ENCODE results near the gene RAPGEF4. TPM values are rescaled to one million over a fixed set of nuclear protein-coding genes. Genes with fewer than 3 reads are reported as not detected.

RAPGEF4 gene
- total and polyA plus RNA-seq, 2 of the 13 experiments (the other 11 are each of a cell fraction or from before 2014, with no cell fraction given) = 0.78 to 0.91 TPM

DNA sequence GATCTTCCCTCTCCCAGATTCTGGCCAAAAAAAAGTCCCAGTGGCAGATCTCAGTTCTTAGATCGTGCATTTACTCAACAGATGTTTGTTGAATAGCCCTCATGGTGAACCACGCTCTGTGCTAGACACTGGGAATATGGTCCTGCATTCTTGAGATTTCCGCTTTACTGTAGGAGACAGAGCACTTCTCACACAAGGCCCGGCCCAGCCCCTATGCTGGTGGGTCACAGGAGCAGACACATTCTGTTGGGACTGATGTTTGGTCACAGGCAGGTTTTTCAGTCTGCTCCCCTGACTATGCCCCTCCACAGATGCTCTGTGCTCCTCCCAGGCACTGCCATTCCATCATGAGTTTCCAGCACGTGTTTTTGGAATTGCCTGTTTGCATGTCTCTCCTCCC, 110.9 kb downstream of the RAPGEF4 start:
- Histone ChIP-seq H3K36me3 (replicated peaks in 1 of 2; ENCODE audit: control insufficient read depth in 1 of 2, insufficient read depth in 2 of 2, low read length in 2 of 2) (no peaks in the 10 kb centered on the region), H3K27ac (ENCODE audit: extremely low read length, insufficient read depth, low read length) (no peak overlapping the region), H3K9ac (ENCODE audit: insufficient read depth, low read depth, low read length) (no peak overlapping the region), H3K4me1 (ENCODE audit: insufficient read depth, low read length) (no peaks in the 10 kb centered on the region; the same call in 1 of the 2 replicates), H3K4me2 (ENCODE audit: low read depth, low read length) (no peak overlapping the region), H3K27me3 (ENCODE audit: control insufficient read depth in 1 of 2, insufficient read depth in 2 of 2, low read length in 2 of 2) (peaks cover 0 to 9% of the 10 kb centered on the region in 2 experiments; a peak in 2 of 5 replicates), H4K20me1 (ENCODE audit: insufficient read depth, low read length) (no peaks in the 10 kb centered on the region), H2AFZ (ENCODE audit: low read length) (no peak overlapping the region), H3K79me2 (ENCODE audit: insufficient read depth, low read length) (no peaks in the 10 kb centered on the region), H3K9me3 (ENCODE audit: low read length) (no peaks in the 10 kb centered on the region), H3K4me3 (replicated peaks in 1 of 3; ENCODE audit: insufficient read depth in 1 of 3, low read depth in 2 of 3, low read length in 3 of 3) (no peak overlapping the region)
- WGBS (ENCODE audit: low lambda C conversion rate) = 14% methylated on average over 5 of the region's 5 CpGs
- intact Hi-C loops (cut with micrococcal nuclease; ENCODE audit: unreplicated experiment) = no loop called here
- BruUV-seq (replicated peaks) = no TSS peak
- POLR2A ChIA-PET = no interaction called here
- DNase-seq (ENCODE audit: low spot score) (no peak), FAIRE-seq (no peak), ATAC-seq (no peak)
- in situ Hi-C loops (cut with HindIII; ENCODE audit: extremely low pct_ligation_motif_present, low pct_unique_long_range_greater_than_20kb) = no loop called here
- TF ChIP-seq, protein P1, sequence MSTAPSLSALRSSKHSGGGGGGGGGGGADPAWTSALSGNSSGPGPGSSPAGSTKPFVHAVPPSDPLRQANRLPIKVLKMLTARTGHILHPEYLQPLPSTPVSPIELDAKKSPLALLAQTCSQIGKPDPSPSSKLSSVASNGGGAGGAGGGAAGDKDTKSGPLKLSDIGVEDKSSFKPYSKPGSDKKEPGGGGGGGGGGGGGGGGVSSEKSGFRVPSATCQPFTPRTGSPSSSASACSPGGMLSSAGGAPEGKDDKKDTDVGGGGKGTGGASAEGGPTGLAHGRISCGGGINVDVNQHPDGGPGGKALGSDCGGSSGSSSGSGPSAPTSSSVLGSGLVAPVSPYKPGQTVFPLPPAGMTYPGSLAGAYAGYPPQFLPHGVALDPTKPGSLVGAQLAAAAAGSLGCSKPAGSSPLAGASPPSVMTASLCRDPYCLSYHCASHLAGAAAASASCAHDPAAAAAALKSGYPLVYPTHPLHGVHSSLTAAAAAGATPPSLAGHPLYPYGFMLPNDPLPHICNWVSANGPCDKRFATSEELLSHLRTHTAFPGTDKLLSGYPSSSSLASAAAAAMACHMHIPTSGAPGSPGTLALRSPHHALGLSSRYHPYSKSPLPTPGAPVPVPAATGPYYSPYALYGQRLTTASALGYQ (CRISPR knock-in tag; IDR thresholded peaks at IDR 0.05) = no peak
- no peak for TF ChIP-seq THAP11 (CRISPR knock-in tag; IDR thresholded peaks at IDR 0.05)
- CTCF ChIA-PET (ENCODE audit: low intra/inter-chr PET ratio, low total read pairs) = no interaction called here

DNA sequence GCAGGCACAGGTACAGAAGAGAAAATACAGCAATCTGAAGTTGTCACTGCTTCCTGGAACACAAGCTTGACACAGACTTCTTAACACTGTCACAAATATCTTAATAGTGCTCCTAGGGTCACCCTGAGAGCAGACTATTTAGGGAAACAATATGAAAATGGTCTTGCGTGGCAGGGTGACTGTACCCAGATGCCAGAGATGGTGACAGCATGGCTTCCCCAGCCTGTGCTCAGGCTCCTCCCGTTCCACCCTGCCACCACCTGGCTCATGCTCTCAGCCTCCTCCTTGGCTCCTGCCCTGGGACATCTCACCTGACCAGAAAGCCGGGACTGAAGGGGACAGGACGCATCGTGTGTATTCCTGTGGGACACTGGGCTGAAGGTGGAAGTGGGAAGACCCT, 111.5 kb downstream of the RAPGEF4 start:
- ChIA-PET CTCF (ENCODE audit: low intra/inter-chr PET ratio, low total read pairs) (no interaction called here), POLR2A (no interaction called here)
- H2AFZ ChIP-seq (ENCODE audit: low read length) = no peak overlapping the region
- H4K20me1 ChIP-seq (ENCODE audit: insufficient read depth, low read length) = no peaks in the 10 kb centered on the region
- H3K9me3 ChIP-seq (ENCODE audit: low read length) = peaks cover 2% of the 10 kb centered on the region; the same call in 1 of the 2 replicates
- no peak overlapping the region for H3K4me2 ChIP-seq (ENCODE audit: low read depth, low read length)
- no TSS peak for BruUV-seq (replicated peaks)
- no peak overlapping the region for H3K4me3 ChIP-seq (replicated peaks in 1 of 3; ENCODE audit: insufficient read depth in 1 of 3, low read depth in 2 of 3, low read length in 3 of 3)
- no peak for TF ChIP-seq ERF (CRISPR knock-in tag; IDR thresholded peaks at IDR 0.05)
- no peak for TF ChIP-seq ZNF546 (CRISPR knock-in tag; conservative IDR thresholded peaks at IDR 0.05)
- TF ChIP-seq ZZZ3 (CRISPR knock-in tag; IDR thresholded peaks at IDR 0.05; ENCODE audit: borderline replicate concordance) = no peak
- no peak for TF ChIP-seq EZH2 (conservative IDR thresholded peaks at IDR 0.05; ENCODE audit: low read depth, low read length)
- no peak overlapping the region for H3K27ac ChIP-seq (ENCODE audit: extremely low read length, insufficient read depth, low read length)
- no peaks in the 10 kb centered on the region for H3K79me2 ChIP-seq (ENCODE audit: insufficient read depth, low read length)
- WGBS (ENCODE audit: low lambda C conversion rate) = 33% methylated on average over 5 of the region's 5 CpGs
- FAIRE-seq = no peak
- H3K9ac ChIP-seq (ENCODE audit: insufficient read depth, low read depth, low read length) = no peak overlapping the region
- no peak for ATAC-seq
- H3K27me3 ChIP-seq (ENCODE audit: control insufficient read depth in 1 of 2, insufficient read depth in 2 of 2, low read length in 2 of 2) = peaks cover 0 to 9% of the 10 kb centered on the region in 2 experiments; a peak in 2 of 5 replicates
- no peaks in the 10 kb centered on the region; the same call in 1 of the 2 replicates for H3K4me1 ChIP-seq (ENCODE audit: insufficient read depth, low read length)
- no peaks in the 10 kb centered on the region for H3K36me3 ChIP-seq (replicated peaks in 1 of 2; ENCODE audit: control insufficient read depth in 1 of 2, insufficient read depth in 2 of 2, low read length in 2 of 2)
- no peak for DNase-seq (ENCODE audit: low spot score)
- intact Hi-C loops (cut with micrococcal nuclease; ENCODE audit: unreplicated experiment) = no loop called here
- in situ Hi-C loops (cut with HindIII; ENCODE audit: extremely low pct_ligation_motif_present, low pct_unique_long_range_greater_than_20kb) = no loop called here

All from HepG2 (cell line).